GM12891 (cell line): Measurements from ENCODE around the gene LRRC75A.

Source experiments
- DNase-seq: peaks from one replicate; pipeline ENCODE4 v3.0.0; 2011; ENCODE audit warnings: low spot score; ENCODE audit not compliant: insufficient read length
- FAIRE-seq: peaks from 2 replicates; lab custom pipeline; 2011; peaks lifted over from hg19 to GRCh38; lab: Jason Lieb, UNC
- PAX5 ChIP-seq: IDR thresholded peaks from 2 replicates; pipeline ENCODE4 v1.6.1; 2011; ENCODE audit warnings: low read length, moderate library complexity, mild to moderate bottlenecking; ENCODE audit not compliant: insufficient read depth, severe bottlenecking
- POLR2A ChIP-seq: IDR thresholded peaks from 2 replicates; pipeline ENCODE4 v1.6.1; 2011; ENCODE audit warnings: low read depth, low read length, control low read depth
- POLR2AphosphoS5 ChIP-seq: IDR thresholded peaks from 2 replicates; pipeline ENCODE4 v1.6.1; 2011; ENCODE audit warnings: low read depth, low read length, control low read depth
- POU2F2 ChIP-seq: IDR thresholded peaks from 2 replicates; pipeline ENCODE4 v1.6.1; 2011; ENCODE audit warnings: low read depth, mild to moderate bottlenecking, control low read depth, low read length, moderate library complexity
- SPI1 ChIP-seq: IDR thresholded peaks from 2 replicates; pipeline ENCODE4 v1.6.1; 2011; ENCODE audit warnings: low read depth, low read length, control low read depth
- TAF1 ChIP-seq: IDR thresholded peaks from 2 replicates; pipeline ENCODE4 v1.6.1; 2011; ENCODE audit warnings: low read depth, low read length, control low read depth

Gene LRRC75A

GRCh38 chr17:16425202-16425601 is 66.8 kb downstream of the LRRC75A start:
- FAIRE-seq = no peak
- TF ChIP-seq POU2F2 = no peak
- TF ChIP-seq PAX5 = no peak
- no peak for TF ChIP-seq SPI1
- TF ChIP-seq POLR2AphosphoS5 = no peak
- TF ChIP-seq POLR2A = no peak
- no peak for DNase-seq

- FAIRE-seq (no peak), DNase-seq (no peak)
- no peak for TF ChIP-seq PAX5
- TF ChIP-seq SPI1 = no peak
- TF ChIP-seq TAF1 = no peak
- no peak for TF ChIP-seq POLR2A
- no peak for TF ChIP-seq POU2F2
- TF ChIP-seq POLR2AphosphoS5 = no peak
These were observed 68.6 kb downstream of the LRRC75A start for GRCh38 chr17:16423226-16423872.

- DNase-seq (no peak), FAIRE-seq (no peak)
- TF ChIP-seq POU2F2 (no peak), TAF1 (no peak), SPI1 (no peak), POLR2A (no peak), POLR2AphosphoS5 (no peak), PAX5 (no peak)
These were observed 69.6 kb downstream of the LRRC75A start for GRCh38 chr17:16422416-16422815.

- no peak for DNase-seq
- peak; percentile 73 for FAIRE-seq
- no peak for TF ChIP-seq POLR2AphosphoS5
- TF ChIP-seq POU2F2 = no peak
- no peak for TF ChIP-seq SPI1
- TF ChIP-seq POLR2A = no peak
- no peak for TF ChIP-seq PAX5
- no peak for TF ChIP-seq TAF1
These were observed 72.1 kb downstream of the LRRC75A start for GRCh38 chr17:16419929-16420271.

GRCh38 chr17:16419074-16419928 is 72.7 kb downstream of the LRRC75A start:
- DNase-seq (no peak), FAIRE-seq (peak; percentile 54)
- TF ChIP-seq PAX5 (peak; percentile 54), TAF1 (no peak), POU2F2 (peak; percentile 58; the same call in 1 of the 2 replicates), POLR2A (no peak), SPI1 (peak; percentile 64), POLR2AphosphoS5 (0 out of 2 replicates have a peak, but pooled peaks have one; percentile 37)

- peak; percentile 28 for FAIRE-seq
- no peak for DNase-seq
- no peak for TF ChIP-seq POLR2AphosphoS5
- TF ChIP-seq POLR2A = no peak
- no peak for TF ChIP-seq SPI1
- no peak for TF ChIP-seq POU2F2
- TF ChIP-seq PAX5 = no peak
- TF ChIP-seq TAF1 = no peak
These were observed 73.3 kb downstream of the LRRC75A start for GRCh38 chr17:16418685-16419068.

GRCh38 chr17:16417896-16418684 is 73.9 kb downstream of the LRRC75A start:
- DNase-seq (no peak), FAIRE-seq (peak; percentile 52)
- TF ChIP-seq PAX5 (no peak), SPI1 (no peak), POU2F2 (no peak), TAF1 (no peak), POLR2AphosphoS5 (no peak), POLR2A (no peak)

- TF ChIP-seq PAX5 (no peak), POLR2AphosphoS5 (no peak), POU2F2 (no peak), POLR2A (no peak), TAF1 (no peak), SPI1 (no peak)
- FAIRE-seq = no peak
- DNase-seq = no peak
These were observed 74.6 kb downstream of the LRRC75A start for GRCh38 chr17:16417399-16417798.
